Transverse colon (tissue), 4 donors: Measurements from ENCODE around the gene ITGAE. TPM values are rescaled to one million over a fixed set of nuclear protein-coding genes. Genes with fewer than 3 reads are reported as not detected.

ENCODE experiments used
- DNase-seq: peaks from one replicate; pipeline ENCODE4 v3.0.0-alpha.2; 2019
- H3K27ac ChIP-seq, 4 donors: fragments of 200-600 bp; sonication (generic); 2 replicates each; pipeline ENCODE4 v1.5.1; 2016 to 2018; ENCODE audit warnings: inconsistent platforms in 4 of 4
- H3K27me3 ChIP-seq: fragments of 200-600 bp; sonication (generic); 2 replicates; pipeline ENCODE4 v1.5.1; 2017; ENCODE audit warnings: inconsistent platforms
- H3K36me3 ChIP-seq, 4 donors: fragments of 200-600 bp; sonication (generic); 2 replicates each; pipeline ENCODE4 v1.5.1; 2017 to 2019; ENCODE audit warnings: inconsistent platforms in 4 of 4
- H3K4me1 ChIP-seq, 4 donors: fragments of 200-600 bp; sonication (generic); 2 replicates each; pipeline ENCODE4 v1.5.1; 2017 to 2020; ENCODE audit warnings: inconsistent platforms in 4 of 4
- H3K4me3 ChIP-seq, 4 donors: fragments of 200-600 bp; sonication (generic); 1 replicate in 1 of 4; 2 replicates in 3 of 4; pipeline versions ENCODE4 v1.5.1 to v1.6.1; 2017 to 2019; ENCODE audit warnings: inconsistent platforms in 4 of 4
- H3K9me3 ChIP-seq, 2 donors: fragments of 200-600 bp; sonication (generic); 2 replicates each; pipeline ENCODE4 v1.5.1; 2017 to 2019; ENCODE audit warnings: inconsistent platforms in 2 of 2
- EP300 ChIP-seq: sonication (generic); formaldehyde crosslinking; IDR thresholded peaks from one replicate; pipeline ENCODE4 v1.6.1; 2017; ENCODE audit warnings: antibody characterized with exemption, low read depth
- POLR2A ChIP-seq: fragments of 450-650 bp; IDR thresholded peaks from one replicate; pipeline ENCODE4 v1.6.1; 2016; ENCODE audit warnings: antibody characterized with exemption, mild to moderate bottlenecking, moderate library complexity
- POLR2AphosphoS5 ChIP-seq, 3 donors: sonication (generic); formaldehyde crosslinking; IDR thresholded peaks; one replicate each; pipeline ENCODE4 v1.6.1; 2016; ENCODE audit warnings: antibody characterized with exemption in 3 of 3
- WGBS, 2 donors: methylation state at CpG; one replicate each; pipeline ENCODE4 v1.1.5; 2018; ENCODE audit warnings: low coverage in 1 of 2; 5-methylcytosine and 5-hydroxymethylcytosine counted together
- in situ Hi-C, 4 donors: fragments of 200-750 bp; cut with MboI; loops; one replicate each; pipeline versions ENCODE4 v1.15.0 to v1.15.1; 2017; ENCODE audit warnings: low sequenced_read_pairs in 3 of 4, low pct_ligation_motif_present in 1 of 4, low pct_unique_long_range_greater_than_20kb in 1 of 4
- intact Hi-C: fragments of 100-400 bp; cut with DNase I; formaldehyde crosslinking; loops from one replicate; pipeline ENCODE4 v1.15.1; 2023; ENCODE audit warnings: low total_unique reads
- total RNA-seq, 4 donors: library from RNA; depleted of rRNA; stranded (reverse); fragments of >200 nt; gene quantifications; one replicate each; pipeline ENCODE4 v1.1.0, GENCODE V29; 2016
- TF ChIP-seq, protein P1 (sequence below), 5 experiments: fragments of 200-600 bp in 3 of 5; fragments of 450-650 bp in 2 of 5; sonication (generic) in 3 of 5; IDR thresholded peaks; 1 replicate in 2 of 5; 2 replicates in 3 of 5; pipeline ENCODE4 v1.5.1; 2016 to 2017; ENCODE audit warnings: antibody characterized with exemption in 5 of 5, inconsistent platforms in 3 of 5, mild to moderate bottlenecking in 2 of 5, moderate library complexity in 1 of 5

ITGAE gene
- total RNA-seq, 4 donors from 2014 or later = 2.8 to 23.1 (median 14.5) TPM

- 54 to 57% methylated on average over 4 to 5 of the region's 5 CpGs for WGBS, 2 donors
- Histone ChIP-seq H3K4me1 (no peaks in the 10 kb centered on the region), H3K4me3 (no peak overlapping the region), H3K9me3 (no peaks in the 10 kb centered on the region), H3K27ac (no peak overlapping the region), H3K27me3 (no peaks in the 10 kb centered on the region), H3K36me3 (no peaks in the 10 kb centered on the region)
- in situ Hi-C loops (no loop called here), intact Hi-C loops (no loop called here)
- TF ChIP-seq POLR2A = no peak
- no peak for TF ChIP-seq EP300
- no peak for TF ChIP-seq POLR2AphosphoS5 (IDR thresholded peaks at IDR 0.05)
- TF ChIP-seq, protein P1, sequence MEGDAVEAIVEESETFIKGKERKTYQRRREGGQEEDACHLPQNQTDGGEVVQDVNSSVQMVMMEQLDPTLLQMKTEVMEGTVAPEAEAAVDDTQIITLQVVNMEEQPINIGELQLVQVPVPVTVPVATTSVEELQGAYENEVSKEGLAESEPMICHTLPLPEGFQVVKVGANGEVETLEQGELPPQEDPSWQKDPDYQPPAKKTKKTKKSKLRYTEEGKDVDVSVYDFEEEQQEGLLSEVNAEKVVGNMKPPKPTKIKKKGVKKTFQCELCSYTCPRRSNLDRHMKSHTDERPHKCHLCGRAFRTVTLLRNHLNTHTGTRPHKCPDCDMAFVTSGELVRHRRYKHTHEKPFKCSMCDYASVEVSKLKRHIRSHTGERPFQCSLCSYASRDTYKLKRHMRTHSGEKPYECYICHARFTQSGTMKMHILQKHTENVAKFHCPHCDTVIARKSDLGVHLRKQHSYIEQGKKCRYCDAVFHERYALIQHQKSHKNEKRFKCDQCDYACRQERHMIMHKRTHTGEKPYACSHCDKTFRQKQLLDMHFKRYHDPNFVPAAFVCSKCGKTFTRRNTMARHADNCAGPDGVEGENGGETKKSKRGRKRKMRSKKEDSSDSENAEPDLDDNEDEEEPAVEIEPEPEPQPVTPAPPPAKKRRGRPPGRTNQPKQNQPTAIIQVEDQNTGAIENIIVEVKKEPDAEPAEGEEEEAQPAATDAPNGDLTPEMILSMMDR (IDR thresholded peaks at IDR 0.05) = no peak
- no peak for DNase-seq
Measured at GRCh38 chr17:3773511-3773910, 27.5 kb downstream of the ITGAE start.

DNA sequence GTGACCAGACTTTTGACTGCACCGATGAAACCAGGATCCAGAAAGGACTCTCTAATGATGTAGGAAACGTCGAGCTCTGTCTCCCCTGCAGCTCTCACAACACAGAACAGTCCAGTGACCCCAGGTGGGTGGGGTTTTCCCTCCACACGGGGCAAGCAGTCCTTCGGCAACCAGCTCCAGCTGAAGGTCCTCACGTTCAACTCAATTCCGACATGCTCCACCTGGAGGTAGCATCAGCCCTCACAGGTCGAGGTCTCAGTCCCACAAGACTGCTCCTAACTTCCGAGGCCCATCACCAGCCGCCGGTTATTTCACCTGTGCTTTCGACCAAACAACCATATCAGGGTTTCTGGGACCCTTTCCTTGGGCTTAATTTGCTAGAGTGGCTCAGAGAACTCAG, 28.2 kb downstream of the ITGAE start:
- intact Hi-C loops = no loop called here
- no peak for TF ChIP-seq POLR2AphosphoS5 (IDR thresholded peaks at IDR 0.05)
- TF ChIP-seq, protein P1 (IDR thresholded peaks at IDR 0.05) = no peak
- TF ChIP-seq POLR2A = no peak
- TF ChIP-seq EP300 = no peak
- in situ Hi-C loops = no loop called here
- H3K36me3 ChIP-seq = no peaks in the 10 kb centered on the region
- no peaks in the 10 kb centered on the region for H3K4me1 ChIP-seq
- H3K27me3 ChIP-seq = no peaks in the 10 kb centered on the region
- 78 to 79% methylated on average over 6 to 12 of the region's 12 CpGs for WGBS, 2 donors
- H3K4me3 ChIP-seq = no peak overlapping the region
- DNase-seq = no peak
- H3K9me3 ChIP-seq = no peaks in the 10 kb centered on the region
- H3K27ac ChIP-seq = no peak overlapping the region

GRCh38 chr17:3771140-3771539, 29.8 kb downstream of the ITGAE start:
- DNase-seq = no peak
- H3K9me3 ChIP-seq = no peaks in the 10 kb centered on the region
- H3K27me3 ChIP-seq = no peaks in the 10 kb centered on the region
- H3K36me3 ChIP-seq = no peaks in the 10 kb centered on the region
- TF ChIP-seq EP300 (no peak), POLR2AphosphoS5 (IDR thresholded peaks at IDR 0.05) (no peak), POLR2A (no peak)
- TF ChIP-seq, protein P1 (IDR thresholded peaks at IDR 0.05) = no peak
- in situ Hi-C loops (no loop called here), intact Hi-C loops (no loop called here)
- H3K4me1 ChIP-seq = no peaks in the 10 kb centered on the region
- no peak overlapping the region for H3K4me3 ChIP-seq
- H3K27ac ChIP-seq = no peak overlapping the region
- 60 to 78% methylated on average over 1 to 16 of the region's 16 CpGs for WGBS, 2 donors

DNA sequence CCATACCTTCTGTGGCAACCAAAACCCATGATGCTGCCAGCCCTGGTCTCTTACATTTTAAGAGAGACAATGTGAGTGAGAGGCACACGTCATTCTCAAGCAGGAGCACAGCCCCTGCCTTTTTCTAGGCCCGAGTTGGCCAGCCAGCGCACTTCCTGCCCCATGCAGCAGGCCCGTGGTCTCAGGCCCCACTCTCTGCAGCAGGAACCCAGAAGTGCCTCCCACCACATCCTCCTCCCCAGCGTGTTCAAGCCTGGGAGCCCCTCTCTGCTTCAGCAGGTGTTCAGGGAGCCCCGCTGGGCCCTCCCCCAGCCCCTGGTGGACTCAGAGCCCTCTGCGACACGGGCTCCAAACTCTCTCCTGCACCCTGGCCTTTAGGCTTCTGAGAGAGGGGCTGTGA, 30.5 kb downstream of the ITGAE start:
- H3K27ac ChIP-seq = no peak overlapping the region
- peak; percentile 46 for DNase-seq
- intact Hi-C loops = no loop called here

More for the DNA sequence above, 30.5 kb downstream of the ITGAE start:
- H3K27me3 ChIP-seq = no peaks in the 10 kb centered on the region
- 65 to 71% methylated on average over 1 to 8 of the region's 8 CpGs for WGBS, 2 donors
- no peak overlapping the region for H3K4me3 ChIP-seq
- in situ Hi-C loops = no loop called here
- H3K9me3 ChIP-seq = no peaks in the 10 kb centered on the region
- H3K36me3 ChIP-seq = no peaks in the 10 kb centered on the region
- TF ChIP-seq EP300 = no peak
- TF ChIP-seq POLR2AphosphoS5 (IDR thresholded peaks at IDR 0.05) = no peak
- TF ChIP-seq, protein P1 (IDR thresholded peaks at IDR 0.05) = no peak
- H3K4me1 ChIP-seq = peaks cover 0 to 2% (median 0%) of the 10 kb centered on the region in 4 donors
